ENCODE data around the gene KCNH1. TPM values are rescaled to one million over a fixed set of nuclear protein-coding genes. Genes with fewer than 3 reads are reported as not detected.

Gene KCNH1
- total RNA-seq, 1 donor from 2014 or later, result not detected

GRCh38 chr1:210698661-210699060 is 435.3 kb downstream of the KCNH1 start:
- H3K9me3 ChIP-seq, result no peaks in the 10 kb centered on the region
- no peak for TF ChIP-seq CTCF (IDR thresholded peaks at IDR 0.05)
- no peak for ATAC-seq
- no peaks in the 10 kb centered on the region for H3K36me3 ChIP-seq
- no peak for DNase-seq
- no peak overlapping the region for H3K4me3 ChIP-seq
- H3K27me3 ChIP-seq, result no peaks in the 10 kb centered on the region
- H3K4me1 ChIP-seq, result no peaks in the 10 kb centered on the region
- intact Hi-C loops (cut with DNase I), result no loop called here
- H3K27ac ChIP-seq, result no peak overlapping the region

DNA sequence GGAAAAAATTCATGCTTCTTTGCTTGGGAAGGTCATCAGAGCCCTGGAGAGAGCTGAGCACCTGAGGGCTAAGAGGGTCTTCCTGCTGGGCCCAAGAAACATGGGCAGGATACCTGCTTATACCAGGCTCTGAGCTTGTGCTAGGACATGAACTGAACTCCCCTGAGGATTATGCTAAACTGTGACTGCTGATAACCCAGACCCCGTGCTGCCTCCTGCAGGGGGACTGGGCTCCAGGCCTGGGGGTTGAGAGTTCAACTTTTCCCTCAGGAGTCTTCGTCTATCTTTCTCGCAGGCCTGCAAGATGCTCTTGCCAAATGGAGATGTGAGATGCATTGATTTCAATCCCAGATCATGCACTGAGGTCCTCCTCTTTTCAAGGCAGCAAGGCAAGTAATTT is 436.8 kb downstream of the KCNH1 start:
- no peaks in the 10 kb centered on the region for H3K9me3 ChIP-seq
- H3K27me3 ChIP-seq, result no peaks in the 10 kb centered on the region
- intact Hi-C loops (cut with DNase I), result no loop called here
- no peak for TF ChIP-seq CTCF (IDR thresholded peaks at IDR 0.05)
- ATAC-seq (no peak), DNase-seq (no peak)
- no peak overlapping the region for H3K4me3 ChIP-seq
- H3K36me3 ChIP-seq, result no peaks in the 10 kb centered on the region
- H3K4me1 ChIP-seq, result no peaks in the 10 kb centered on the region
- no peak overlapping the region for H3K27ac ChIP-seq

GRCh38 chr1:210696709-210697108 is 437.2 kb downstream of the KCNH1 start:
- intact Hi-C loops (cut with DNase I), result no loop called here
- no peak overlapping the region for H3K27ac ChIP-seq
- ATAC-seq, result no peak
- no peak overlapping the region for H3K4me3 ChIP-seq
- no peak for TF ChIP-seq CTCF (IDR thresholded peaks at IDR 0.05)
- no peaks in the 10 kb centered on the region for H3K27me3 ChIP-seq
- no peak for DNase-seq
- H3K9me3 ChIP-seq, result no peaks in the 10 kb centered on the region
- no peaks in the 10 kb centered on the region for H3K36me3 ChIP-seq
- H3K4me1 ChIP-seq, result no peaks in the 10 kb centered on the region

- no peaks in the 10 kb centered on the region for H3K4me1 ChIP-seq
- no peak overlapping the region for H3K27ac ChIP-seq
- no peak for ATAC-seq
- H3K27me3 ChIP-seq, result no peaks in the 10 kb centered on the region
- no peaks in the 10 kb centered on the region for H3K36me3 ChIP-seq
- no peak for DNase-seq
- no peak overlapping the region for H3K4me3 ChIP-seq
- H3K9me3 ChIP-seq, result no peaks in the 10 kb centered on the region
- no peak for TF ChIP-seq CTCF (IDR thresholded peaks at IDR 0.05)
- intact Hi-C loops (cut with DNase I), result no loop called here
Observed at GRCh38 chr1:210695026-210695425, 438.9 kb downstream of the KCNH1 start.

GRCh38 chr1:210692796-210693195 is 441.2 kb downstream of the KCNH1 start:
- H3K27ac ChIP-seq, result no peak overlapping the region
- H3K9me3 ChIP-seq, result no peaks in the 10 kb centered on the region
- no peak for TF ChIP-seq CTCF (IDR thresholded peaks at IDR 0.05)
- no peak for ATAC-seq
- no peaks in the 10 kb centered on the region for H3K36me3 ChIP-seq
- no peak for DNase-seq
- no peak overlapping the region for H3K4me3 ChIP-seq
- no peaks in the 10 kb centered on the region for H3K4me1 ChIP-seq
- intact Hi-C loops (cut with DNase I), result no loop called here
- no peaks in the 10 kb centered on the region for H3K27me3 ChIP-seq

- H3K9me3 ChIP-seq, result no peaks in the 10 kb centered on the region
- intact Hi-C loops (cut with DNase I), result no loop called here
- no peaks in the 10 kb centered on the region for H3K27me3 ChIP-seq
- H3K36me3 ChIP-seq, result no peaks in the 10 kb centered on the region
- H3K4me1 ChIP-seq, result no peaks in the 10 kb centered on the region
- no peak overlapping the region for H3K4me3 ChIP-seq
- TF ChIP-seq CTCF (IDR thresholded peaks at IDR 0.05), result no peak
- no peak for ATAC-seq
- DNase-seq, result no peak
- no peak overlapping the region for H3K27ac ChIP-seq
Observed at GRCh38 chr1:210691039-210691610, 442.8 kb downstream of the KCNH1 start.
